DND-41 (cell line): ENCODE measurements around the gene HECTD4.

Source experiments
- CTCF ChIP-seq: IDR thresholded peaks from 2 replicates; pipeline ENCODE4 v1.5.1; 2012; ENCODE audit warnings: borderline replicate concordance, low read length, moderate library complexity, mild to moderate bottlenecking; ENCODE audit not compliant: poor library complexity, severe bottlenecking; ENCODE audit errors: extremely low read depth
- EZH2 ChIP-seq: IDR thresholded peaks from 3 replicates; pipeline ENCODE4 v1.6.1; 2012; ENCODE audit warnings: borderline replicate concordance, low read depth, mild to moderate bottlenecking, moderate library complexity, low read length, inconsistent platforms; ENCODE audit not compliant: severe bottlenecking

- TF ChIP-seq CTCF (no peak), EZH2 (no peak)
Observed at GRCh38 chr12:112169966-112170365, 212.3 kb downstream of the HECTD4 start.
